Thyroid gland (tissue), 4 donors: ENCODE measurements around the gene GARRE1. TPM values are rescaled to one million over a fixed set of nuclear protein-coding genes. Genes with fewer than 3 reads are reported as not detected.
A peak's percentile ranks its signal among the peaks of the same experiment; 100 is the strongest.
"Not testable (repeated sequence)": the region's sequence is repeated elsewhere in the genome, so short reads cannot be mapped to it uniquely, and the experiment has no call there.

ENCODE experiments used
- DNase-seq, 2 donors: peaks; one replicate each; pipeline ENCODE4 v3.0.0-alpha.2; 2019
- H3K27ac ChIP-seq, 3 donors: fragments of 200-600 bp; sonication (generic); 1 replicate in 2 of 3; 2 replicates in 1 of 3; pipeline ENCODE4 v1.5.1; 2016 to 2019; ENCODE audit warnings: mild to moderate bottlenecking in 1 of 3, moderate library complexity in 1 of 3
- H3K27me3 ChIP-seq: fragments of 200-600 bp; sonication (generic); one replicate; pipeline ENCODE4 v1.5.1; 2019
- H3K36me3 ChIP-seq, 2 donors: fragments of 200-600 bp; sonication (generic); one replicate each; pipeline ENCODE4 v1.5.1; 2016 to 2019
- H3K4me1 ChIP-seq, 2 donors: fragments of 200-600 bp; sonication (generic); one replicate each; pipeline ENCODE4 v1.5.1; 2017 to 2019
- H3K4me3 ChIP-seq, 3 donors: fragments of 200-600 bp; sonication (generic); replicated peaks in 1 of 3; 1 replicate in 2 of 3; 2 replicates in 1 of 3; pipeline ENCODE4 v1.5.1; 2016; ENCODE audit warnings: mild to moderate bottlenecking in 1 of 3
- H3K9me3 ChIP-seq: fragments of 200-600 bp; sonication (generic); one replicate; pipeline ENCODE4 v1.5.1; 2017
- POLR2A ChIP-seq, 2 donors: fragments of 450-650 bp; IDR thresholded peaks; one replicate each; pipeline ENCODE4 v1.6.1; 2017; ENCODE audit warnings: antibody characterized with exemption in 2 of 2, mild to moderate bottlenecking in 2 of 2, moderate library complexity in 1 of 2
- WGBS, 2 donors: methylation state at CpG; one replicate each; pipeline ENCODE4 v1.1.5; 2017; 5-methylcytosine and 5-hydroxymethylcytosine counted together
- intact Hi-C: fragments of 100-400 bp; cut with DNase I; formaldehyde crosslinking; loops from one replicate; pipeline ENCODE4 v1.15.1; 2023
- total RNA-seq, 4 donors: library from RNA; depleted of rRNA; stranded (reverse); fragments of >200 nt; gene quantifications; one replicate each; pipeline ENCODE4 v1.2.3, GENCODE V29; 2016
- TF ChIP-seq, protein P1 (sequence below), 6 experiments: fragments of 200-600 bp in 3 of 6; fragments of 450-650 bp in 3 of 6; sonication (generic) in 3 of 6; IDR thresholded peaks; one replicate each; pipeline ENCODE4 v1.5.1; 2016 to 2019; ENCODE audit warnings: antibody characterized with exemption in 6 of 6, mild to moderate bottlenecking in 2 of 6, inconsistent platforms in 1 of 6, moderate library complexity in 1 of 6

GARRE1 gene
- total RNA-seq, 4 donors from 2014 or later = 24.7 to 43.5 (median 30.9) TPM

DNA sequence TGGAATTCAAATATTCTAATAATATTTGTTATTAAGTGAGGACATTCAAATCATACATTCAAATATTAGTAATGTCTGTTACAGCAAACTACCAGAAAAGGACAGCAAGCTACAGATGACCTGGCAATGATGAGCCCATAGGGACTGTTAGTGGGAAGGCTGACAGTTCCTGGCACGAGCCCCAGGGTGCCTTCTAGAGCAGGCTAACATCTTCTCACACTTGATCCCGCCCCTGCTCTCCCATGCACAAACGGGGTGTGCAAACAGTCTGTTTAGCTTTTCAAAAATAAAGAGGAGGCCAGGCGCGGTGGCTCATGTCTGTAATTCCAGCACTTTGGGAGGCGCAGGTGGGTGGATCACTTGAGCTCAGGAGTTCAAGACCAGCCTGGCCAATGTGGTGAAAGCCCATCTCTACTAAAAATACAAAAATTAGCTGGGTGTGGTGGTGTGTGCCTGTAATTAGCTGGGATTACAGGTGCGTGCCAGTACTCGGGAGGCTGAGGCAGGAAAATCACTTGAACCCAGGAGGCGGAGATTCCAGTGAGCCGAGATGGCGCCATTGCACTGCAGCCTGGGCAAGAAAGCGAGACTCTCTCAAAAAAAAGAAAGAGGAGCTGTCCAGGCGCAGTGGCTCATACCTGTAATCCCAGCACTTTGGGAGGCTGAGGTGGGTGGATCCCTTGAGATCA, 9.6 kb upstream of the GARRE1 start:
- Histone ChIP-seq H3K27ac (no peak overlapping the region), H3K4me1 (no peaks in the 10 kb centered on the region), H3K36me3 (no peaks in the 10 kb centered on the region), H3K27me3 (no peaks in the 10 kb centered on the region), H3K4me3 (no peak overlapping the region), H3K9me3 (no peaks in the 10 kb centered on the region)
- DNase-seq = peak; percentile 35 to 36
- WGBS, 2 donors = 63 to 77% methylated on average over 13 of the region's 13 CpGs
- intact Hi-C loops = no loop called here
- TF ChIP-seq POLR2A (IDR thresholded peaks at IDR 0.05) = no peak
- TF ChIP-seq, protein P1, sequence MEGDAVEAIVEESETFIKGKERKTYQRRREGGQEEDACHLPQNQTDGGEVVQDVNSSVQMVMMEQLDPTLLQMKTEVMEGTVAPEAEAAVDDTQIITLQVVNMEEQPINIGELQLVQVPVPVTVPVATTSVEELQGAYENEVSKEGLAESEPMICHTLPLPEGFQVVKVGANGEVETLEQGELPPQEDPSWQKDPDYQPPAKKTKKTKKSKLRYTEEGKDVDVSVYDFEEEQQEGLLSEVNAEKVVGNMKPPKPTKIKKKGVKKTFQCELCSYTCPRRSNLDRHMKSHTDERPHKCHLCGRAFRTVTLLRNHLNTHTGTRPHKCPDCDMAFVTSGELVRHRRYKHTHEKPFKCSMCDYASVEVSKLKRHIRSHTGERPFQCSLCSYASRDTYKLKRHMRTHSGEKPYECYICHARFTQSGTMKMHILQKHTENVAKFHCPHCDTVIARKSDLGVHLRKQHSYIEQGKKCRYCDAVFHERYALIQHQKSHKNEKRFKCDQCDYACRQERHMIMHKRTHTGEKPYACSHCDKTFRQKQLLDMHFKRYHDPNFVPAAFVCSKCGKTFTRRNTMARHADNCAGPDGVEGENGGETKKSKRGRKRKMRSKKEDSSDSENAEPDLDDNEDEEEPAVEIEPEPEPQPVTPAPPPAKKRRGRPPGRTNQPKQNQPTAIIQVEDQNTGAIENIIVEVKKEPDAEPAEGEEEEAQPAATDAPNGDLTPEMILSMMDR (IDR thresholded peaks at IDR 0.05) = no peak

DNA sequence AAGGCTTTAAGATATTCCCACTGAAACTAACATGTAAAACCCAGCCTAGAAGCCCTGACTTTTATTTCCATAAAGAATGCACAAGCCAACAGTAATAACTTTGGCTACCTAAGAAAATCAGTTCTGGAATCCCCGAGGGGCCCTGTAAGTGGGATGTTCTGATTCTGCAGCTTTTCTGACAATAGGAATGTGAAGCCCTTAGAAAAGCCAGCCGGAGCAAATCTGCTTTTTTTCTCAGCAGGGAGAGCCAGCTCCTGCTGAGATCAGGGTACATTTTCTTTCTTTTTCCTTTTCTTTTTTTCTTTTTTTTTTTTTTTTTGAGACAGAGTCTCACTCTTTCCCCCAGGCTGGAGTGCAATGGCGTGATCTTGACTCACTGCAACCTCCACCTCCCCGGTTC, 8.0 kb upstream of the GARRE1 start:
- WGBS, 2 donors = 58 to 69% methylated on average over 4 of the region's 4 CpGs
- Histone ChIP-seq H3K36me3 (no peaks in the 10 kb centered on the region), H3K4me3 (no peak overlapping the region), H3K4me1 (no peaks in the 10 kb centered on the region), H3K27ac (no peak overlapping the region), H3K9me3 (no peaks in the 10 kb centered on the region), H3K27me3 (no peaks in the 10 kb centered on the region)
- no peak for DNase-seq
- intact Hi-C loops = no loop called here
- TF ChIP-seq, protein P1 (IDR thresholded peaks at IDR 0.05) = no peak
- TF ChIP-seq POLR2A (IDR thresholded peaks at IDR 0.05) = no peak

DNA sequence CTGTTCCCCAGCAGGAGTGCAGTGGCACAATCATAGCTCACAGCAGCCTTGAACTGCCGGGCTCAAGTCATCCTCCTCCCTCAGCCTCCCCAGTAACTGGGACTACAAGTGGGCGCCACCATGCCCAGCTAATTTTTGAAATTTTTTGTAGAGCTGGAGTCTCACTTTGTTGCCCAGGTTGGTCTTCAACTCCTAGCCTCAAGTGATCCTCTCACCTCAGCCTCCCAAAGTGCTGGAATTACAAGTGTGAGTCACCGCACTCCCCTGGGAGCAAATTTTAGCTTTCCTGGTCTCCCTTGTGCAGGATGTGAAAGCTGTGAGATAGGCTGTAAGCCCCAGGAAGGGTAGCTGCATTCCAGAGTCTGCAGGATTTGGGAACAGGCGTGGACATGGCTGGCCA, 5.4 kb upstream of the GARRE1 start:
- Histone ChIP-seq H3K27me3 (no peaks in the 10 kb centered on the region), H3K9me3 (no peaks in the 10 kb centered on the region), H3K4me3 (no peak overlapping the region), H3K27ac (no peak overlapping the region), H3K36me3 (no peaks in the 10 kb centered on the region), H3K4me1 (peaks cover 0 to 5% of the 10 kb centered on the region in 2 donors)
- no peak for TF ChIP-seq POLR2A (IDR thresholded peaks at IDR 0.05)
- TF ChIP-seq, protein P1 (IDR thresholded peaks at IDR 0.05) = no peak
- intact Hi-C loops = no loop called here
- no peak for DNase-seq
- WGBS, 2 donors = 82 to 94% methylated on average over 4 of the region's 4 CpGs

DNA sequence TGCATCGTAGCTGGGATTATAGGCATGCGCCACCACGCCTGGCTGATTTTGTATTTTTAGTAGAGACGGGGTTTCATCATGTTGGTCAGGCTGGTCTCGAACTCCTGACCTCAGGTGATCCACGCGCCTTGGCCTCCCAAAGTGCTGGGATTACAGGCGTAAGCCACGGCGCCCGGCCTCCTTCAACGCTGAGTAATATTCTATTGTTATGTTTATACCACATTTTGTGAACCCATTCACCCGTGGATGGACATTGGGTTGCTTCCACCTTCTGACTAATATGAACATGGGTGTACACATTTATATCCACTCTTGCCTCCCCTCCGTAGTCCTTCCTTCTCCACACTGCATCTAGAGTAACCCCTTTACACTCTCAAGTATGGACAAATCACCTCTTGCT, 1.2 kb upstream of the GARRE1 start:
- H3K9me3 ChIP-seq, DNase-seq, H3K27ac ChIP-seq, H3K27me3 ChIP-seq, H3K4me3 ChIP-seq, H3K36me3 ChIP-seq: not testable (repeated sequence)
- H3K4me1 ChIP-seq = peaks cover 5 to 21% of the 10 kb centered on the region in 2 donors
- 86% methylated on average over 14 of the region's 14 CpGs for WGBS, 2 donors
- intact Hi-C loops = loop anchor here (10.0 kb wide), 1 partner anchor 82 kb away; no protein-coding TSS in a partner anchor

DNA sequence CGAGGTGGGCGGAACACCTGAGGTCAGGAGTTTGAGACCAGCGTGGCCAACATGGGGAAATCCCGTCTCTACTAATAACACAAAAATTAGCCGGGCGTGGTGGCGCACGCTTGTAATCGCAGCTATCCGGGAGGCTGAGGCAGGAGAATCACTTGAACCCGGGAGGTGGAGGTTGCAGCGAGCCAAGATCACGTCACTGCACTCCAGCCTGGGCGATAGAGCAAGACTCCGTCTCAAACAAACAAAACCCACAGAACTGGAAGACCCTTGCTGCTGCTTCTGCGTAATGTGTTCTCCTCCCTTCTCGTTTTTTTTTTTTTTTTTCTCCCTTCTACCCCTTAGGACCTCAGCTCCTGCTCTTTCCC, 691 bp upstream of the GARRE1 start:
- not testable (repeated sequence) for H3K36me3 ChIP-seq, H3K27me3 ChIP-seq, H3K9me3 ChIP-seq
- intact Hi-C loops = loop anchor here (10.0 kb wide), 1 partner anchor 81 kb away; no protein-coding TSS in a partner anchor
- peak; percentile 28 to 34 for DNase-seq
- Histone ChIP-seq H3K27ac (peak overlapping the region; percentile 93 to 98 (median 96)), H3K4me1 (peaks cover 5 to 21% of the 10 kb centered on the region in 2 donors), H3K4me3 (peak overlapping the region; percentile 51 to 98 (median 87))
- 35 to 42% methylated on average over 17 of the region's 17 CpGs for WGBS, 2 donors

DNA sequence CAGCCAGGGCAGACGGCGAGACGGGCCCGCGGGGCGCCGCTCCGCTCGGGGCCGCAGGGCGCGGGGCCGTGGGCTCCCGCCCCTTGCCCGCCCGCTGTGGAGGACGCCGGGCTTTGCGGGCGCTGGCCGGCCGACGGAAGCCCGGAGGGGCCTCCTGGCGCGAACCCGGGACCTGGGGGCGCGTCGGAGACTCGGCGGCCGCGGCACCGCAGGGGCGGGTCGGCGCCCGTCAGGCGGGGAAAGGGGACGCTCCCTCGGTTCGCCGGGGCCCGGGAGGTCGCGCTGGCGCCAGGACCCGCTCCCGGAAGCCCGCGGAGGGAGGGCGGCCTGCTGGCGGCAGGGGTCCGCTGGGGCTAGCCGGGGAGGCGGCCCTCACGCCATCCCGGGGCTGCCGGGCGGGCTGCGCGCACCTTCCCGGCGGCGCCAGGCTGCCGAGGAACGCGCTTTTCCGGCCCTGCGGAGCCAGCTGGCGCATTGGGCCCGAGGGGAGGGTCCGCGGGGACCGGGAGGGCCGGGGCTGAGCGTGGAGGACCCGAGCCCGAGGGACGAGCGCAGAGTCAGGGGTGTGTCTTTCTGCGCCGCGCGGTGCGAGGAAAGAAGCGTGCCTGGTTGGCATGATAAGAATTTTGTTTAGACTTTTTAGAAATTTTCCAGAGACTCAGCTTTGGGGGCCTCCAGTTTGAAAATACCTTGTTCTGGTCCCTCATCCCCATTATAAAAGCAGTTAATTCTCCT, 511 bp downstream of the GARRE1 start:
- Histone ChIP-seq H3K27me3 (no peaks in the 10 kb centered on the region), H3K4me3 (peak overlapping the region; percentile 81 to 93 (median 87)), H3K36me3 (no peaks in the 10 kb centered on the region), H3K27ac (peak overlapping the region; percentile 81 to 96 (median 85)), H3K9me3 (no peaks in the 10 kb centered on the region), H3K4me1 (peaks cover 5 to 28% of the 10 kb centered on the region in 2 donors)
- TF ChIP-seq, protein P1 (IDR thresholded peaks at IDR 0.05) = no peak
- TF ChIP-seq POLR2A (IDR thresholded peaks at IDR 0.05) = peak in 1 of 2 donors; percentile 26
- DNase-seq = peak; percentile 55 to 57
- intact Hi-C loops = loop anchor here (10.0 kb wide), 1 partner anchor 80 kb away; no protein-coding TSS in a partner anchor
- WGBS, 2 donors = 1% methylated on average over 22 to 25 of the region's 88 CpGs
